Gastrocnemius medialis (tissue), 4 donors: ENCODE measurements around the gene RAD50. TPM values are rescaled to one million over a fixed set of nuclear protein-coding genes. Genes with fewer than 3 reads are reported as not detected.
A peak's percentile ranks its signal among the peaks of the same experiment; 100 is the strongest.
"Not testable (repeated sequence)": the region's sequence is repeated elsewhere in the genome, so short reads cannot be mapped to it uniquely, and the experiment has no call there.

Source experiments
- ATAC-seq, 2 donors: fragments of 150-250 bp; one replicate each; pipeline ENCODE4 v1.9.1; 2016
- DNase-seq, 2 donors: peaks; one replicate each; pipeline ENCODE4 v3.0.0-alpha.2; 2019
- H3K27ac ChIP-seq, 4 donors: fragments of 200-600 bp; sonication (generic); 1 replicate in 1 of 4; 2 replicates in 3 of 4; pipeline ENCODE4 v1.5.1; 2016 to 2018; ENCODE audit warnings: mild to moderate bottlenecking in 2 of 4, moderate library complexity in 1 of 4
- H3K27me3 ChIP-seq, 3 donors: fragments of 200-600 bp; sonication (generic) in 2 of 3; 1 replicate in 1 of 3; 2 replicates in 2 of 3; pipeline versions ENCODE4 v1.5.1 to v1.6.0; 2016 to 2019; ENCODE audit warnings: mild to moderate bottlenecking in 1 of 3, moderate library complexity in 1 of 3
- H3K36me3 ChIP-seq, 2 donors: fragments of 200-600 bp; sonication (generic) in 1 of 2; one replicate each; pipeline ENCODE4 v1.5.1; 2017 to 2018
- H3K4me1 ChIP-seq, 2 donors: fragments of 200-600 bp; sonication (generic) in 1 of 2; one replicate each; pipeline ENCODE4 v1.5.1; 2016 to 2017; ENCODE audit warnings: mild to moderate bottlenecking in 2 of 2
- H3K4me3 ChIP-seq, 4 donors: fragments of 200-600 bp; sonication (generic) in 3 of 4; 1 replicate in 1 of 4; 2 replicates in 3 of 4; pipeline ENCODE4 v1.5.1; 2016 to 2019; ENCODE audit warnings: mild to moderate bottlenecking in 2 of 4
- H3K9me3 ChIP-seq, 3 donors: fragments of 200-600 bp; sonication (generic) in 2 of 3; 1 replicate in 1 of 3; 2 replicates in 2 of 3; pipeline ENCODE4 v1.5.1; 2016 to 2019
- CTCF ChIP-seq, 5 experiments: fragments of 450-650 bp in 3 of 5; fragments of 200-600 bp in 2 of 5; sonication (generic) in 2 of 5; IDR thresholded peaks in 4 of 5; conservative IDR thresholded peaks in 1 of 5; 1 replicate in 4 of 5; 2 replicates in 1 of 5; pipeline ENCODE4 v1.5.1; 2016 to 2019; ENCODE audit warnings: antibody characterized with exemption in 5 of 5, mild to moderate bottlenecking in 3 of 5, moderate library complexity in 3 of 5
- POLR2A ChIP-seq, 2 donors: fragments of 450-650 bp; IDR thresholded peaks; one replicate each; pipeline ENCODE4 v1.6.1; 2017; ENCODE audit warnings: antibody characterized with exemption in 2 of 2, mild to moderate bottlenecking in 2 of 2, moderate library complexity in 2 of 2
- in situ Hi-C, 4 donors: fragments of 200-750 bp; cut with MboI; loops; one replicate each; pipeline versions ENCODE4 v1.15.0 to v1.8.0; 2017; ENCODE audit warnings: low sequenced_read_pairs in 4 of 4
- intact Hi-C: fragments of 100-400 bp; cut with DNase I; formaldehyde crosslinking; loops from one replicate; pipeline ENCODE4 v1.15.1; 2023; ENCODE audit warnings: low total_unique reads
- total RNA-seq, 4 donors: library from RNA; depleted of rRNA; stranded (reverse); fragments of >200 nt; gene quantifications; one replicate each; pipeline versions ENCODE4 v1.1.0 to v1.2.3, GENCODE V29; 2016

Gene RAD50
- 10 to 100 TPM; 18.9 to 29.1 (median 22.0) TPM for total RNA-seq

GRCh38 chr5:132556763-132557477, at the start of gene RAD50:
Gene RAD50 (plus strand): TSS chr5:132556977. CDS start chr5:132557325, 348 bp downstream.
- H3K27ac ChIP-seq = peak within 1 kb of the TSS; percentile 83 to 88 (median 86)
- intact Hi-C loops (no loop called here), in situ Hi-C loops (no loop called here)
- ATAC-seq (peak; percentile 96), DNase-seq (peak; percentile 87 to 92)
- TF ChIP-seq CTCF (IDR thresholded peaks at IDR 0.05 in 4 of 5, conservative IDR thresholded peaks at IDR 0.05 in 1 of 5) = no peak
- peak; percentile 83 to 86 for TF ChIP-seq POLR2A (IDR thresholded peaks at IDR 0.05)
- H3K4me3 ChIP-seq = peak within 1 kb of the TSS; percentile 68 to 91 (median 82)
- H3K4me1 ChIP-seq = peaks cover 10 to 18% of the 10 kb centered on the region in 2 donors
- no peaks in the 10 kb centered on the region for H3K27me3 ChIP-seq
- no peaks in the 10 kb centered on the region for H3K9me3 ChIP-seq
- peaks cover 0 to 26% of the 10 kb centered on the region in 2 donors for H3K36me3 ChIP-seq

GRCh38 chr5:132510076-132510475, 46.7 kb upstream of the RAD50 start:
- in situ Hi-C loops (loop anchor here in 1 of 4 donors (25.0 kb wide), 1 partner anchor 248 kb away; the partner anchor contains the start of gene PDLIM4), intact Hi-C loops (no loop called here)
- H3K4me3 ChIP-seq = no peak overlapping the region
- no peaks in the 10 kb centered on the region for H3K9me3 ChIP-seq
- H3K27ac ChIP-seq = no peak overlapping the region
- H3K27me3 ChIP-seq = no peaks in the 10 kb centered on the region
- DNase-seq (no peak), ATAC-seq (no peak)
- no peaks in the 10 kb centered on the region for H3K36me3 ChIP-seq
- TF ChIP-seq POLR2A (IDR thresholded peaks at IDR 0.05) = no peak
- TF ChIP-seq CTCF (IDR thresholded peaks at IDR 0.05 in 4 of 5, conservative IDR thresholded peaks at IDR 0.05 in 1 of 5) = no peak
- H3K4me1 ChIP-seq = no peaks in the 10 kb centered on the region

DNA sequence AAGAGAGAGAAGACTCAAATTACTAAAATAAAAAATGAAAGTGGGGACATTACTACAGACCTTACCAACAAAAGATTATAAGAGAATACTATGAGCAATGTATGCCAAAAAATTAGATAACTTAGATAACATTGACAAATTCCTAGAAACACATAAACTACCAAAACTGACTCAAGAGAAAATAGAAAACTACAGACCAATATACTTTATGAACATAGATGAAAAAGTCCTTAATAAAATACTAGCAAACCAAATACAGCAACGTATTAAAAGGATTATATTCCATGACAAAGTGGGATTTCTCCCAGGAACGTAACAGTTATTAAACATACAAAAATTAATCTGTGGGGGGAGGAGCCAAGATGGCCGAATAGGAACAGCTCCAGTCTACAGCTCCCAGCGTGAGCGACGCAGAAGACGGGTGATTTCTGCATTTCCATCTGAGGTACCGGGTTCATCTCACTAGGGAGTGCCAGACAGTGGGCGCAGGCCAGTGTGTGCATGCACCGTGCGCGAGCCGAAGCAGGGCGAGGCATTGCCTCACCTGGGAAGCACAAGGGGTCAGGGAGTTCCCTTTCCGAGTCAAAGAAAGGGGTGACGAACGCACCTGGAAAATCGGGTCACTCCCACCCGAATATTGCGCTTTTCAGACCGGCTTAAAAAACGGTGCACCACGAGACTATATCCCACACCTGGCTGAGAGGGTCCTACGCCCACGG, 43.0 kb upstream of the RAD50 start:
- in situ Hi-C loops = loop anchor here in 1 of 4 donors (25.0 kb wide), 1 partner anchor 251 kb away; the partner anchor contains the start of gene PDLIM4
- DNase-seq, H3K27me3 ChIP-seq, H3K36me3 ChIP-seq, H3K4me1 ChIP-seq, intact Hi-C loops, H3K27ac ChIP-seq, H3K9me3 ChIP-seq, ATAC-seq, H3K4me3 ChIP-seq: not testable (repeated sequence)

DNA sequence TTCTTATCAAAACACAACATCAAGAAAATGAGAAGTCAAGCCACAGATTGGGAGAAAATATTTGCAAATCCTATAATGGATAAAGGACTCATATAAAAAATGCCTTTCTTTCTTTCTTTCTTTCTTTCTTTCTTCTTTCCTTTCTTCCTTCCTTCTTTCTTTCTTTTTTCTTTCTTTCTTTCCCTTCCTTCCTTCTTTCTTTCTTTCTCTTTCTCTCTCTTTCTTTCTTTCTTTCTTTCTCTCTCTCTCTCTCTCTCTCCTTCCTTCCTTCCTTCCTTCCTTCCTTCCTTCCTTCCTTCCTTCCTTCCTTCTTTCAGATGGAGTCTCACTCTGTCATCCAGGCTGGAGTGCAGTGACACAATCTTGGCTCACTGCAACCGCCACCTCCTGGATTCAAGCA, 34.7 kb upstream of the RAD50 start:
- H3K27me3 ChIP-seq, H3K4me1 ChIP-seq, DNase-seq, intact Hi-C loops, ATAC-seq, H3K9me3 ChIP-seq, H3K36me3 ChIP-seq, H3K27ac ChIP-seq, H3K4me3 ChIP-seq: not testable (repeated sequence)
- in situ Hi-C loops = loop anchor here in 1 of 4 donors (25.0 kb wide), 1 partner anchor 260 kb away; the partner anchor contains the start of gene PDLIM4

- ATAC-seq, DNase-seq, intact Hi-C loops, H3K36me3 ChIP-seq, H3K4me1 ChIP-seq, H3K4me3 ChIP-seq, H3K27ac ChIP-seq, H3K9me3 ChIP-seq, H3K27me3 ChIP-seq: not testable (repeated sequence)
- in situ Hi-C loops = loop anchor here in 3 of 4 donors (25.0 kb wide), 2 partner anchors 263 to 287 kb away; partner anchors contain the start of genes SOWAHA (in 2 of the 3) and PDLIM4 (in 1 of the 3)
Observed at GRCh38 chr5:132524877-132525276, 31.9 kb upstream of the RAD50 start.

- Histone ChIP-seq H3K27ac (no peak overlapping the region), H3K9me3 (peaks cover 0 to 4% (median 0%) of the 10 kb centered on the region in 3 donors), H3K36me3 (no peaks in the 10 kb centered on the region), H3K4me3 (no peak overlapping the region), H3K4me1 (no peaks in the 10 kb centered on the region), H3K27me3 (no peaks in the 10 kb centered on the region)
- in situ Hi-C loops = loop anchor here in 2 of 4 donors (25.0 kb wide), 1 partner anchor 287 kb away; the partner anchor contains the start of gene SOWAHA (in 2 of the 2)
- TF ChIP-seq POLR2A (IDR thresholded peaks at IDR 0.05) = no peak
- TF ChIP-seq CTCF (IDR thresholded peaks at IDR 0.05 in 4 of 5, conservative IDR thresholded peaks at IDR 0.05 in 1 of 5) = no peak
- intact Hi-C loops = no loop called here
- DNase-seq = no peak
- no peak for ATAC-seq
Observed at GRCh38 chr5:132525299-132525724, 31.5 kb upstream of the RAD50 start.
